GM11168 (cell line): ENCODE data around the gene MECR.

Experiments used
- in situ Hi-C: fragments of 300-500 bp; cut with MboI; formaldehyde crosslinking; loops from one replicate; pipeline ENCODE4 v1.12.0; 2022; ENCODE audit warnings: low sequenced_read_pairs; ENCODE audit not compliant: unreplicated experiment

Gene MECR

DNA sequence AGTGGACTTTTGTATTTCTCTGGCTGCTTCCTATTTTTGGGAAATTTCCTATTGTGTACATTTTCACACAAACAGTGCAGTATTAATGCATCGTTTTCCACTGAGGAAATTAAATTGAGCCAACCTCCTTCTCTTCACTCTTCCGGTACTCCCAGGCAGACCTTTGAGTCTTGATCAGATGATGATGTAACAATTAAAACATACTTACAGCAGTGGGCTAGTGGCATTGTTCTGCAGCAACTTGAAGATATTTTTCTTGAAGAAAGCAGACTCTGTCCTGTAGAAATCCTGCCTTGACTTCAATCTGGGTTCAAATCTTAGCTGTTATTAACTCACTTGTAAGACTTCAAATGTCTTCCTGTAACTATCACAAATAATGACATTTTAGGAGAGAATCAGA lies 88.0 kb downstream of the MECR start:
- in situ Hi-C loops, result no loop called here
